ENCODE results near the gene C16orf95.
A peak's percentile ranks its signal among the peaks of the same experiment; 100 is the strongest.

The C16orf95 gene

DNA sequence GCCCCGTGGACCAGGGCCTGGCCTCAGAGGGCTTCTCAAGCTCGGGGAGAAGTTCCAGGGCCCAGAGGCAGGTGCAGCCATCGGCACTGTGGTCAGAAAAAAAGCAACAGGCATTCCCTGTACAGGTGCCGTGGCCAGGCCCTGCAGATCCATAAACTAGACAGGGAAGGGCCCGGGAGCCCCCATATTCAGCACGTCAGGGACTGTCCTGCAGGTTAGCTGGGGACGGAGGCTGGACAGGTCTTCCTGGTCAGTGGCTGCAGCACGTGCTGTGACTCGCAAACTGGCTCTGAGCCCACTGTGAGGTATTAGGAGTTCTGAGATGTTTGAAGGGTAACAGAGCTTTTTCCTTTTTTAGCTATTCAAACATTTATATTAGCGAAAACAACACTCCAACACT, 15.0 kb upstream of the C16orf95 start:
- no peak for DNase-seq (ENCODE audit: low read depth)

DNA sequence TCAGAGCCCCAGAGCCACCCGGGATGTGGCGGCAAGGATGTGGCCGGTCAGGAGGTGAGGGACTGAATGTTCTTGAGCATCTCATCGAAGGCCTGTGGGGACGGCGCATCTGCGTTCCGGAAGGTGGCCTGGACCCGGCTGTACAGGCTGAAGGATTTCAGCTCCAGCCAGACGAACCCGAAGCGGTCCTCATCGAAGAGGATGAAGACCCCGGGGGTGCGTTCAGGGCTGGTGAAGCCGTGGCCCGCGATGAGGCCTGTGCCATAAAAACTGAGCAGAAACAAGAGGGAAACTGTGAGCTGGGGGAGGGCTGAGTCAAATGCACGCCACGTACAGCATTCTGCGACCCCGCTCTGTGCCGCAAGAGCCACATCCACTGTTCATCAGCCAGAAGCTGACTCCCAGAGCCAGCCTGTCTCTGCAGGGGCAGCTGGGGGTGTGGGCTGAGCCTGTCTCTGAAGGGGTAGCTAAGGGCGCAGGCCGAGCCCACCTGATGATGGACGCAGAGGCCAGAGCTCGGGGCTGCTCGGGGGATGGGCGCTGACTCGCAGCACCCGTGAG, 14.1 kb upstream of the C16orf95 start:
- DNase-seq (ENCODE audit: low read depth), result no peak

DNA sequence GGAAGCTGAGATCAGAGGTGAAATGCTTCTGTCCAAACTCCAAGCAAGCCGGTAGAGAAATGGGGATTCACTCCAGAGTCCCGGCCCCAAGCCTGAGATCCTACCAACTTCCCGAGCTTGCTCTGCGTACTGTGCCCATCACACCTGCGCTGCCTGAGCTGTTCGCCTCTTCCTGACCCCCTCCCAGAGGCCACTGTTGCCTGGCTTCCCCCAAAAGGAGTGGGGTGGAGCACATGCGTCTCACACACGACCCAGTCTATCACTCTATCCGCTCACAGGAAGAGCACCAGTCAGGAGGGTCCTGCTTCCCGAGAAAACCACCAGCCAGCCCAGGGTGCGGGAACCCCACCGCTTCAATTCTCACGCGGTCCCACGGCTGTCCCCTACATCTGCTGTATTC, 13.5 kb upstream of the C16orf95 start:
- DNase-seq (ENCODE audit: low read depth), result no peak

DNA sequence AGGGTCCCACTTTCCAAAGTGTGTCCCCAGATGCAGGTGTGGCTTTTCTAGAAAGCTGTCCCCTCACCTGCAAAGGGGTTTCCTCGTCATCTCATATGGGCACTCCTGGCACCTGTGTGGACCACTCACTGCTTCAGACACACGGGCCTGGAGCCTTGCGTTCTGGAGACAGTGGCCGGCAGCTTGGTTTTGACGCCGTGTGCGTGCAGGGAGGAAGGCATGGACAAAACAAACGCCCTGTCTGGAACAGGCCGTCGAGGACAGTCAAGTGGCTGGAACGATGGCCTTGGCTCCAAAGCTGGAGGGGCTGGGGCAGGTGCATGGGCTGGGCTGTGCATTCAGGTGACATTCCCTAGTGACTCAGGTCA, 13.0 kb upstream of the C16orf95 start:
- DNase-seq (ENCODE audit: low read depth), result no peak

DNA sequence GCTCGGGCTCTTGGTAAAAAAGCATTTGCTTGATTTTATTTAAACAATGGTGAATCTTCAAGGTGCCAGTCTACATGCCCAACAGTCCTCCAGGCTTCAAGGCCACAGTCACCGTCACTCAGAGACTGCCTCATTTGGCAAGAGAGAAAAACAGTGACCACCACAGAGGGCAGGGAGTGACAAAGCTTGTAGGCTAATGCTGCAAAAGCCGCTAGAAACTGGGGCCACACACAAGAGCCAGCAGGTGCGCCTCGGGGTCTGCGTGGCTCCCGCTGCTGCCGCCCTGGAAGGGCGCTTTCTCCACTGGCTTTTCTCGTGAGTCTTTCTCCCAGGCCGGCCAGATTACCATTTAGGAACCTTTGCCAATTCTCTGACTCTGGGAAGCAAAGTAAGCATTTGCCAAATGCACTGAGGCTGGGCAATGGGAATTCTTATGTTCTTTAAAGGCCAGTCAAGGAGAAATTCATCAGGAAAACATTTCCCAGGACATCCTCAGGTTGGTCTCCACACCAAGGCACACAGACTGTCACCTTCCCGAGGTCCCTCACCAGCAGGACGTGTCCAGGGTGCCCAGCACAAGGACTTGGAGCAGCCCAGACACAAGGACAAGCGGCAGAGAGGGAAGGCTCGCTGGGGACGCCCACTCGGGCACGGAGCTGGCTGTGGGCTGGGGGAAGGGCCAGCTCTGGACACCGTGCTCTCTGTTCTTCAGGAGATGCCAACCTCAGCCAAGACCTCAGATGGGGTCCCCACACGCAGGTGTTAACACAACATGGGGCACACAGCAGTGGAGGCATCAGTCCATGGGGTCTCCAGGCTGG, 12.5 kb upstream of the C16orf95 start:
- no peak for DNase-seq (ENCODE audit: low read depth)

DNA sequence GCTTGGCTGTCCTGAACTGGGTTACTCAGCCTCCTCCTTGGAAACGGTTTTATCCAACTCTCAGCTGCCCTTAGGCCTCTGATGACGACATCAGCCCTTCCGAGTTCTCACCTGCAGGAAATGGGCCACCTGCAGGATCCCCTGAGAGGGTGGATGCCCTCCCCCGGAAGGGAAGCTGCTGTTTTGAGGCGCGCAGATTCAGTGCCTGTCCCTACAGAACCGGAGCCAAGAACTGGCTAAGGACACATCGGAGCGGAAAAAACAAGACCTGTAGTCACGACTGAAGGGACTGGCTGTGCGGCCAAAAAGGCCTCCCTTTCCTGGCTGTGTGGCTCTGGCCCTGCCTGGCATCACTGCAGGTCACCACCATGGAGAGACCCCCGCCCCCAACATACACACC, 11.7 kb upstream of the C16orf95 start:
- no peak for DNase-seq (ENCODE audit: low read depth)

DNA sequence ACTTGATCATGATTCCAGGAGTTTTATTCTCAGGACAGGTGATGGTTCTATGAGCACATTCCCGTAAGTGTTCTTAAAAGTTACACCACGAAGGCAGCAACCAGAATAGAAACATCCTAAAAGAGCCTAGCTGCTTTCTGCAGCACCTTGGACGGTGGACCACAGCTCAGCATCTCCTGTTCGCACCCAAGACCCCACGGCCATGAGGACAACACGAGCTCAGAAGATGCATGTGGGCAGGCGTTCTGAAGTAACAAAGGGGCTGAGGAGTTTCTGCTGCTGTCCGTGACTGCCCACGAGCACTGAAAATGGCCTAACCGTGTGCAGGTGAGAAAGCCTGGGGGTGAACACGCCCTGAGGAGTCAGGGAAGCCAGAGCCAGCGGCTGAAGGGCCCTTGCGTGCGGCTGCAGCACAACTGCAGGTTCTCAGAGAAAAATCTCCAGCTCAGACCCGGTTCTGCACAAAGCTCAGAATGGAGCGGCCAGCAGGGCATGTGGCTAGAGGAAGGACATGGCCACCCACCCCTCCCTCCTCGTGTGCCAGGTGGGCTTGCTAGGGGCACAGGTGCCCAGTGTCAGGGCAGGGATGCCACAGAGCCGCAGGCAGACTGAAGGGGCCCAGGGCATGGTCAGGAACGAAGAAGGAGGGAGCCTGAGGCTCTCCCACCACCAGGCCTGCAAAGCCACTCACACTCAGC, 10.8 kb upstream of the C16orf95 start:
- no peak for DNase-seq (ENCODE audit: low read depth)

DNA sequence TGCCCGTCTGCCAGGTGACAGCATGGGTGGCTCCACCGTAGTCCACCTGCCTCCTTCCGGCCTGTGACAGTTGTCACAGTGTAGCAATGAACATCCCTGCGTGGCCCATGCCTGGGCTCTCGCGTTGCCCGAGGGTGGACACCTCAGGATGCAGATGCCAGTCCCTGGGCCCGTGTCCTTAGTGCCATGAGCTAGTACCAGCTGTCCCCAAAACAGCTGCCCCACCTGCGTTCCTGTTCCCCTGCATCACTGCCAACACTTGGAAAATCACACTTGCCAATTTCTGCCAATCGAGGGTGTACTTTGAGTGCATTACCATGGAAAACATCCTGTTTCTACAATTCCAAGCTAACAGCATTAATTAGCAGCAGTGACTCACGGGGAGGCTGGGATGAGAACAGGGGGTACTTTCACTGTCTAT, 9.0 kb upstream of the C16orf95 start:
- no peak for DNase-seq (ENCODE audit: low read depth)

DNA sequence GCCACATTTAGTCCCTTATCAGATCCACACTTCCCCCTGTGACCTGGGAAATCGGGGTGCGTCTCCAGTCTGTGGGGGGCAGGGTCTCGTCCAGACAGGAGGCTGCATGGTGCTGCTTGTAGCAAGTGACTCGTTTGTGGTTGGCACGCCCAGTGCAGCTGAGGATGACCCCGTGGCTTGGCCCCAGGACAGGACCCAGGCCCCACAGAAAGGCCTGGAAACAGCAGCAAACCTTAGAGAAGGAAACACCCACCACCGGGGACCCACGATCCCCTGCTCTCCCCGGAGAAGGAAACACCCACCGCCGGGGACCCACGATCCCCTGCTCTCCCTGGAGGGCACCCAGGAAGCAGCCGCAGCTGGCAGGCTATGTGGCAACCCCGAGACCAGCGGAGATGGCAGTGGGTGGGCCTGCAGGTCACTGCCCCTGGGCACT, 8.2 kb upstream of the C16orf95 start:
- no peak for DNase-seq (ENCODE audit: low read depth)

DNA sequence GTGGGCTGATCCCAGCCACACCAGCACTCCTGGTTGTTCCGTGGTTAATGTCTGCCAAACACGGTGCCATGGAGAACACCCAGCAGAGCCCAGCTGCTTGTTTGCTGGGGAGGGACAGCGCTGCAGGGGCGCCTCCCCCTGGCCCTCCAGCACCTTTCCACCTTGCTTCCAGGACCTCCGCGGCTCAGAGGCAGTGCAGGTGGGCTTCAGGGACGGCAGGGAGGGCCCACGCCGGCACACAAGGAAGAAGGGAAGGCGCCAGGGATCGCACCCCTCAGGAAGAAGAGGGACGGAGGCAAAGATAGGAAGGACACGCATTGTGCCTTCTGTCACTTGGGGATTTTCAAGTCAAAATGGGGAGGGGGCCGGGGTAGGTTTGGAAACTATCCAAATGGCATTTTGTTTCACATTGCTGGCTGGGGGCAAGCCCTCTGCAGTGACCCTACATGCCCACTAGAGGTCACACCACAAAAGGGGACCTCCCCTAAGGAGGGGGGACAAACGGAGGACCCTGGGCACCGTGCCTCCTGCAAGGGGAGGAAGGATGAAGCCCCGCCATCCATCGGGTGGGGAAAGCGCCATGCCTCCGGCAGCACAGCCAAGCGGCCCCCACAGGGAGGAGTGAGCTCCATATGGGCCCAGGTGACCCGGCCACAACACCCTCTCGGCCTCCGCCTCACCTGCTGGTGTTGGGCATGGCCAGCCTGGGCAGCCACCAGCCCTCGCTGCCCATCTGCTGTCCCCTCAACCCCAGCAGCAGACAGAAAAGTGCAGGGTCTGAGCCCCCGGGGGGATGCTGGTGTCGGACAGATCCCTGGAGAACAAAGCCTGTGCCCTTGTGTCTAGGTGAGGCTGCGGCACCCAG, 7.5 kb upstream of the C16orf95 start:
- DNase-seq (ENCODE audit: low read depth), result peak; percentile 26

DNA sequence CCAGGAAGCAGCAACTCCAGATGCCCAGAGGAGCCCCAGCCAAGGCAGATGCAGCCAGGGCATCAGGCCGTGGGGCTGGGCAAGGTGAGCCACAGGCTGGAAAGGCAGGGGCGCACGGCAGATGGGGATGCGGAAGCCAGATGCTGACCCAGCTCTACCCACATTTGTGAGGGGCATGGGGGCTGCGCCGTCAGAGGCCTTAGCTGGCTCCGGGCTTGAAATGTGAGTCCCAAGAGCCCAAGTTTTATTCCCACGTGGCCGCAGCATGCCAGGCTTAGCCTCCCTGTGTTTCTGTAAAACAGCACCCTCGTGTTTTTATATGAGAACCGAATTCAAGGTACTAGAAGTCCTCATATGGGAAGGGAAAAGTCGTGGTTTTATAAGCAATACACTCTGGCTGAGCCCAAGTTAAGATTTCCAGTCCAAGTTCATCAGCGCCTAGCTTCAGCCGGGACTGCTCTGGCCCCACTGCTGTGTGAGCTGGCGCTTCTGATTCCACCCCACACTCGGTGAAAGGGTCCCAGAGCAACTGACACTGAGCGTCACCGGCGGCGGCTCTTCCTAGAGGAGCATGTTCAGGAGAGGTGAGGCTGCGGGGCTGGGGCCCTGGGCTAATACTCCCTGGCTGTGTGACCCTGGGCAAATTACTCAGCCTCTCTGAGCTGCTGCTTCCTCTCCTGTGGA, 6.7 kb upstream of the C16orf95 start:
- no peak for DNase-seq (ENCODE audit: low read depth)

DNA sequence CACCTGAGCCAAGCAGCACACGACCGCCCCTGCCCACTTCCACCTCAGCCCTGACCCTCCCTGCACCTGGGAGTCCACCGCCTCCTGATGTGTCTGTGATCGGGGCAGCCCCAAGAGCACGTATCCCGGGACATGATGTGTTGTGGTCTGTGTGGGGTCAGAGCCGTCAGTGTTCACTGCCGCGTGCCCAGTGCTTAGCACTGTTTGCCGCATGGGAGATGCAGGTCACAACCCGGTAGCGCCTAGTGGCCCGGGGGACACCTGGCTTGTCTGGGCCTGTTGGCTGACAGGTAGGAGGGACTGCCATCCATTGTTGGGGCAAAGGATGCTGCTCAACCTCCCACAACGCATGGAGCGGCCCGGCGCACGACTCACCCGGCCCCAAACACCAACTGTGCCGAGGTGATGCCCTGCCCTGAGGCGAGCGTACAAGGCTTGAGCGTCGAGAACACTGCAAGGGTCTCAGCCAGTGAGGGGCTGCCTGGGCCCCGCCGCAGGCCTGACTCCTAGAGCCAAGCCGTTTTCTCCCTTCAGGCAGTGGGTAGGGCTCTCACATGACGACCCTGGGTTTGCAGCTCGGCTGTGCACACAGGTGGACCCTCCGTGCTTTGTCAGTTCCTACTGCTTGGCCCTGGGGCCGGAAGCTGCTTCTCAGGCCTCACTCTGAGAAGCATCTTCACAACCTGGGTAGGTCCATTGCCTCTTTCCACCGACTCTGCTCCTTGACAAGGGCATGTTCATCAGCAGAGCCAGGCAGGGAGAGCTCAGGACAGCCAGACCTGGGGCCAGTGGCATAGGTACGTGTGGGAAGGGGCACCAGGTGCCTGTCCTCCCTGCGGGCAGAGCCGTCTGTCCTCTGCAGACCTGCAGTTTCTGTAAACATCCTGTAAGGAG, 5.9 kb upstream of the C16orf95 start:
- no peak for DNase-seq (ENCODE audit: low read depth)

DNA sequence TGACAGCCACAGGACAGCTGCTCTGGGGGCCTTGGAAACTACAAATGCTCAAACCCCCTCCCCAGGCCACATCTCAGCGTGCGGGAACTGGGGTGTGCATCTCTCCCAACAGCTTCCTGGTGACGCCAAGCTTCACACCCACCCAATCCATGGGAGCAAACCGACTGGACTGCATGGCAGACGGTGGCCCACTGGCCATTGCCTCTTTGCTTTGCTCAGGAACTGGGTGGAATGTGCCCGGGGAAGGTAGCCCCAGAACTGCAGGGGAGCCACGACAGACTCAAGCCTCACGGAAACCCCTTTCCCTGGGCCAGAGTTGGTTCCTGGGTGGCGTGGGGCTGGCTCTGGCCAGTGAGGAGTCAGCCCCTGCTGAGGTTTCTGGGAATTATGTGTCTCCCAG, 5.2 kb upstream of the C16orf95 start:
- no peak for DNase-seq (ENCODE audit: low read depth)

DNA sequence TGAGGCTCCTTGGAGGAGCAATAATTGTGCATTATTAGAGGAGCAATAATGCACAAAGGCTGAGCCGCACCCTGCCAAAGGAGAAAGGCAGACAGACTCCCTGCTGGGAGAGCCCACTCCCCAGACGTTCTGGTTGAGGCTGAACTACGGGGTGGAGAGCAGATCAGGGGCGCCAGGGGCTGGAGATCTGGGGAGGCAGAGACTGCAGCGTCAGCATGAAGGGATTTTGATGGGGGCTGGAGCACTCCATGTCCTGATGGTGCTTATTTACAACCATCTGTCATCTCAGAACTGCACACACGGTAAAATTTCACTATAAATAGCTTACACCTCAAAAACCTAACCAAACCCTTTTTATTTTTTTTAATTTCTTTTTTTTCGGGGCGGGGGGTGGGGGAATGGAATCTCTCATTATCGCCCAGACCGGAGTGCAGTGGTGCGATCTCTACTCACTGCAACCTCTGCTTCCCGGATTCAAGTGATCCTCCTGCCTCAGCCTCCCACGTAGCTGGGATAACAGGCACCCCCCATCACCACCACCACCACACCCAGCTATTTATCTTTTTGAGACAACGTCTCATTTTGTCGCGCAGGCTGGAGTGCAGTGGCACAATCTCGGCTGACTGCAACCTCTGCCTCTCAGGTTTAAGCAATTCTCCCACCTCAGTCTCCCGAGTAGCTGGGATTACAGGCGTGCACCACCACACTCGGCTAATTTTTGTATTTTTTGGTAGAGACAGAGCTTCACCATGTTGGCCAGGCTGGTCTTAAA, 4.3 kb upstream of the C16orf95 start:
- DNase-seq (ENCODE audit: low read depth), result no peak

DNA sequence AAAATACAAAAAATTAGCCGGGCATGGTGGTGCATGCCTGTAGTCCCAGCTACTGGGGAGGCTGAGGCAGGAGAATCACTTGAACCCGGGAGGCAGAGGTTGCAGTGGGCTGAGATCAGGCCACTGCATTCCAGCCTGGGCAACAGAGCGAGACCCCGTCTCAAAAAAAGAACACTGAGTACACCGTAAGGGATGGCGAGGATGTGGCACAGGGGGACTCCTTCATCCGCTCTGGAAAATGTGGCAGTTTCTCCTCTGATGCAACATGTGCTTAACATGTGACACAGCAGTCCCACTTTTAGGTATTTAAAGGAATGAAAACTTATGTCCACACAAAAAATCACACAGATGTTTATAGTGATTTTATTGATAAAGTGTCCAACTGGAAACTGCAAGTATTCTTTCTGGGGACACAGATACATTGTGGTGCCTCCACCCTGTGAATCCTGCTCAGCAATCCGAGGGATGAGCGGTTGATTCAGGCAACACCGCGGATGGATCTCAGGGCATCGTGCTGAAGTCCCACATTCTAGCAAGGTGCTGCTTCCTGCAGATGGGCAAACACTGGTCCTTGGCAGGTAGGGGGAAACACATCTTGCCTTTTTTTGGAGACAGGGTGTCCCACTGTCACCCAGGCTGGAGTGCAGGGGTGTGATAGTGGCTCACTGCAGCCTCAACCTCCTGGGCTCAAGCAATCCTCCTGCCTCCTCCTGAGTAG, 3.5 kb upstream of the C16orf95 start:
- no peak for DNase-seq (ENCODE audit: low read depth)

DNA sequence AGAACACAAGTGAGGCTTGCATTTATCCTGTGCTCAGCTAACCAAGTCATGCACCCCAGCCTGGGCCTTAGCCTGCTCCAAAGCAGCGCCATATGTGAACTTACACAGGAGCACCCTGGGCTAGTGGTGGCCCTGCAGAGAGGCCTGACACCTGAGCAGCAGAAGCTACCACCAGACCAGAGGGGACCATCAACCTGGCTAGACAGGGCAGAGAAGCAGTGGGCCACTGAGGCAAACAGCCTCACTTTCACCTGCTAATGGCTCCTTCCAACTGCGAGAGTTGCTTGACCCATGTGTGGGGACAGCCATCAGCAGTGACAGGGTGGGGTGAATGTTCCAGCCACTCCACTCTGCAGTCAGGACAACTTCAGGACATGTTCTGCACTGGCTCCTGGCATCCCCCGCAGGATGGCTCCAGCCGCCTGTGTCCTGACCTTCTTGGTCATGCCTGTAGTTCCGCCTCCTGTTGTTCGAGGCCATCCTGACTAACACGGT, 2.9 kb upstream of the C16orf95 start:
- DNase-seq (ENCODE audit: low read depth), result no peak

DNA sequence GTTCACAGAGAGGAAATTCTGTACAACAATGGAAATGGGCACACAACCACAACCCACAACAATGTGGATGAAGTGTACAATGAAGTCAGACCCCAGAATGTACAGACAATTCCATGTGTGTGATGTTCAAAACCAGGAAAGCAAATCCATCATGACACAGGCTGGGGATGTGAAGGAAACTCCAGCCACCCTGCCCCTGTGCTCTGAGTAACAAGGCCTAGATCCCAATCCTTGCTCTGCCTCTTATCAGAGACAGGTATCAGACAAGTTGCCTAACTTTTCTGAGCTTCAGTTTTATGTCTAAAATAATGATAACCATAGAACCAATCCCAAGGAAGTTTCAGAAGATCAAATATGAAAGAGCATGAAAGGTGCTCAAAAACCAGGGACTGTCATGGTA, 1.8 kb upstream of the C16orf95 start:
- no peak for DNase-seq (ENCODE audit: low read depth)

DNA sequence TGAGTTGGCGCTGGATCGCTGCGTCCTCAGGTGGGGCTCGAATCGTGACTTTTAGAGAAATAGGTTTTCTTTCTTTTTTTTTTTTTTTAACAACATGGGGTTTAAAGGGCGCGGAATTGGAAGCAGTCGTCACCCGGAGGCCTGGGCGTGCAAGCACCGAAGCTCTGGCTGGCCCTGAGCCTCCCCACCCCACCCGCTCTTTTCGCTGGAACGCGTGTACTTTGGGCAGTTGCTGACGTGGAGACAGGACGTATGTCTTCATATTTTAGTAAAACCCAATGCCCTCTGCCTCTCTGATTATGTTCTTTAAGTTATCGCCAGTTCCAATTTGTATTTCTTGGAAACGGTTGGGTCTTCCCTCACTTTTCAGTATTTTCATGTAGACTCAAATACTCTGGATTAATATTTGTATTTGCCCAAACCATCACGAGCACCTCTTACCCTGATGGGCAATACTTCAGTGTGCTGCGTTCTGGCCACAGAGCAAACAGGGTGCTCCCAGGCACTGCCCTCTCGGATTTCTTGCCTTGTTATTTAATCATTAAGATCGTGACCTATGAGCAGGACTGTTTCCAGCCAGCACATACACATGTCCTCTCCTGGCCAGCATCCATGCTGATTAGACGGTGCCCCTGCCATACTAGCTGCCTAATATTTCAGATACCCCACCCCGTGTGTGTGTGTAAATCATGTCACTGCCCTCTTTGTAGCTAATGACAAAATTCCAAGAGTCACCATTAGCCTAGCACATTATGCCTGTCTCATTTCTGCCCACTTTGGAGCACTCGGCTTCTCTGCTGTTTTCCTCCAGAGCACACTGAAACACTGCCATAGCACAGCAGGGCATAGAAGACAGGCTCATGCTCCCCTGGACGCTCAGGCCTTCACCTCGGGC, 805 bp upstream of the C16orf95 start:
- DNase-seq (ENCODE audit: low read depth), result no peak

Data from activated T-cell treated with anti-CD3 and anti-CD28 coated beads for 1 hour (primary cell).